ENCODE data around the gene DUSP7. TPM values are rescaled to one million over a fixed set of nuclear protein-coding genes. Genes with fewer than 3 reads are reported as not detected.

The DUSP7 gene
- total RNA-seq, 2 donors from 2014 or later: 2.6 to 3.3 TPM

- no peaks in the 10 kb centered on the region for H3K9me3 ChIP-seq
- no peak overlapping the region for H3K4me3 ChIP-seq
- TF ChIP-seq POLR2A (IDR thresholded peaks at IDR 0.05) (no peak), CTCF (IDR thresholded peaks at IDR 0.05) (no peak)
- H3K27me3 ChIP-seq: no peaks in the 10 kb centered on the region
- H3K36me3 ChIP-seq (replicated peaks in 1 of 2; ENCODE audit: insufficient read depth in 1 of 2, low read depth in 2 of 2): no peaks in the 10 kb centered on the region
- intact Hi-C loops (cut with DNase I): no loop called here
- WGBS, 2 donors: 74 to 87% methylated on average over 4 of the region's 4 CpGs
- no peak for ATAC-seq
- H3K27ac ChIP-seq: no peak overlapping the region
- no peak for DNase-seq
- H3K4me1 ChIP-seq: peaks cover 12% of the 10 kb centered on the region
Observed at GRCh38 chr3:52061121-52061910, 4.9 kb upstream of the DUSP7 start.

- H3K36me3 ChIP-seq (replicated peaks in 1 of 2; ENCODE audit: insufficient read depth in 1 of 2, low read depth in 2 of 2): no peaks in the 10 kb centered on the region
- DNase-seq (no peak), ATAC-seq (no peak)
- no peak overlapping the region for H3K4me3 ChIP-seq
- no peaks in the 10 kb centered on the region for H3K27me3 ChIP-seq
- 85 to 89% methylated on average over 7 of the region's 7 CpGs for WGBS, 2 donors
- intact Hi-C loops (cut with DNase I): no loop called here
- TF ChIP-seq POLR2A (IDR thresholded peaks at IDR 0.05): no peak
- no peak for TF ChIP-seq CTCF (IDR thresholded peaks at IDR 0.05)
- H3K27ac ChIP-seq: no peak overlapping the region
- H3K9me3 ChIP-seq: no peaks in the 10 kb centered on the region
- H3K4me1 ChIP-seq: peaks cover 22% of the 10 kb centered on the region
Observed at GRCh38 chr3:52059781-52060180, 3.4 kb upstream of the DUSP7 start.

- 59 to 62% methylated on average over 3 to 13 of the region's 14 CpGs for WGBS, 2 donors
- TF ChIP-seq CTCF (IDR thresholded peaks at IDR 0.05) (no peak), POLR2A (IDR thresholded peaks at IDR 0.05) (no peak)
- DNase-seq (peak in 1 of 4 donors; percentile 18), ATAC-seq (no peak)
- Histone ChIP-seq H3K36me3 (replicated peaks in 1 of 2; ENCODE audit: insufficient read depth in 1 of 2, low read depth in 2 of 2) (no peaks in the 10 kb centered on the region), H3K27me3 (no peaks in the 10 kb centered on the region), H3K27ac (peak overlapping the region in 3 of 4 donors; percentile 74 to 95 (median 88)), H3K9me3 (no peaks in the 10 kb centered on the region), H3K4me1 (peaks cover 40% of the 10 kb centered on the region), H3K4me3 (no peak overlapping the region)
- intact Hi-C loops (cut with DNase I): no loop called here
Observed at GRCh38 chr3:52057812-52058495, 1.6 kb upstream of the DUSP7 start.

GRCh38 chr3:52056968-52057811 is 819 bp upstream of the DUSP7 start:
- WGBS, 2 donors: 0 to 1% methylated on average over 9 to 55 of the region's 55 CpGs
- Histone ChIP-seq H3K4me1 (peaks cover 48% of the 10 kb centered on the region), H3K27ac (peak overlapping the region; percentile 85 to 95 (median 88)), H3K36me3 (replicated peaks in 1 of 2; ENCODE audit: insufficient read depth in 1 of 2, low read depth in 2 of 2) (no peaks in the 10 kb centered on the region), H3K9me3 (no peaks in the 10 kb centered on the region), H3K4me3 (peak overlapping the region; percentile 23 to 57), H3K27me3 (no peaks in the 10 kb centered on the region)
- intact Hi-C loops (cut with DNase I): no loop called here
- DNase-seq: peak; percentile 99 to 100 (median 100)
- ATAC-seq: peak; percentile 92
- TF ChIP-seq POLR2A (IDR thresholded peaks at IDR 0.05) (peak; percentile 47 to 80 (median 76)), CTCF (IDR thresholded peaks at IDR 0.05) (peak in 3 of 7 experiments; percentile 10 to 20 (median 13))

Data from body of pancreas (tissue), 4 donors.